Fibroblast of pulmonary artery (primary cell): ENCODE data around the gene PHACTR1.

ENCODE experiments used
- DNase-seq: peaks from one replicate; pipeline ENCODE4 v3.0.0-alpha.2; 2010; ENCODE audit warnings: low read depth
- H3K4me3 ChIP-seq: replicated peaks from 2 replicates; pipeline ENCODE4 v1.5.1; 2011; ENCODE audit warnings: low read depth, mild to moderate bottlenecking, control low read depth, low read length, moderate library complexity
- CTCF ChIP-seq: IDR thresholded peaks from 2 replicates; pipeline ENCODE4 v1.5.1; 2011; ENCODE audit warnings: mild to moderate bottlenecking, control low read depth, low read length, inconsistent platforms; ENCODE audit errors: missing control alignments

PHACTR1 gene

GRCh38 chr6:13300643-13301590 lies 584.4 kb downstream of the PHACTR1 start:
- H3K4me3 ChIP-seq, result no peak overlapping the region
- no peak for DNase-seq
- TF ChIP-seq CTCF, result no peak

GRCh38 chr6:13302291-13302690 lies 585.7 kb downstream of the PHACTR1 start:
- no peak for DNase-seq
- H3K4me3 ChIP-seq, result no peak overlapping the region
- no peak for TF ChIP-seq CTCF

- H3K4me3 ChIP-seq, result peak overlapping the region; percentile 18
- peak; percentile 100 for DNase-seq
- TF ChIP-seq CTCF, result no peak
Measured at GRCh38 chr6:13302751-13303667, 586.4 kb downstream of the PHACTR1 start.

DNA sequence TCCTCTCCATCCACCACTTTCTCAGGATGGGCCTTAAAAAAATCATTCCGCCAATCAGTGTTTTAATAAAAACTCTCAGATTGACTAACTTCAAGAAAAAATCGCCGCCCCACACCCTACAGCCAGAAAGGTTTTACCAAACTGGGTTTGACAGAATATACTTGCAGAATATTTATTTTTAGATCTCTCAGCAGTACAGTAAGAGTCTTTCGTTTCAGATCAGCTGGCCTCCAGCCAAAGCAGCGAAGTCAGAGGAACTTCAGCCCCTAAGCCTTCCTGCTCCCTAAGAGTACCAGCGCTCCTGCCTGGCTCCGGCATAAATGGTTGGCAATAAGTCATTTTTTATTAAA lies 587.1 kb downstream of the PHACTR1 start:
- peak; percentile 86 for DNase-seq
- no peak for TF ChIP-seq CTCF
- H3K4me3 ChIP-seq, result peak overlapping the region; percentile 18

DNA sequence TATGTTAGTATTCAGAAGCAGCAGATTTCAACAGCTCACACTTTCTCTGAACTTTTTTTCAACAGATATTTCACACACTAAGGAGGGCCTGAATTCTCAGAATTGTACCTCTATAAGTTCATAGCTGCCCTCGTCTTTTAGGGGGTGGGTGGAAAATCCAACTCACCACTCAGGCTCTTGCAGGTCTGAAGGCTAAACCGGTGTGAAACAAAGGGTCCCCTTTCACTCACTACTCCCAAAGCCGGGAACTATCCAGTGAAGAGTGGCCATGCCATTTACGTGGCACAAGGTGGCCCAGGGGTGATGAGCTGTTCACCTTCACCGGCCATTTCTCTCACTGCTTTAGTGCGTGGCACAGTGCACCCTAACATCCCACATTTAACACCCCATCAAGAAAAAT lies 587.5 kb downstream of the PHACTR1 start:
- H3K4me3 ChIP-seq, result no peak overlapping the region
- DNase-seq, result peak; percentile 28

DNA sequence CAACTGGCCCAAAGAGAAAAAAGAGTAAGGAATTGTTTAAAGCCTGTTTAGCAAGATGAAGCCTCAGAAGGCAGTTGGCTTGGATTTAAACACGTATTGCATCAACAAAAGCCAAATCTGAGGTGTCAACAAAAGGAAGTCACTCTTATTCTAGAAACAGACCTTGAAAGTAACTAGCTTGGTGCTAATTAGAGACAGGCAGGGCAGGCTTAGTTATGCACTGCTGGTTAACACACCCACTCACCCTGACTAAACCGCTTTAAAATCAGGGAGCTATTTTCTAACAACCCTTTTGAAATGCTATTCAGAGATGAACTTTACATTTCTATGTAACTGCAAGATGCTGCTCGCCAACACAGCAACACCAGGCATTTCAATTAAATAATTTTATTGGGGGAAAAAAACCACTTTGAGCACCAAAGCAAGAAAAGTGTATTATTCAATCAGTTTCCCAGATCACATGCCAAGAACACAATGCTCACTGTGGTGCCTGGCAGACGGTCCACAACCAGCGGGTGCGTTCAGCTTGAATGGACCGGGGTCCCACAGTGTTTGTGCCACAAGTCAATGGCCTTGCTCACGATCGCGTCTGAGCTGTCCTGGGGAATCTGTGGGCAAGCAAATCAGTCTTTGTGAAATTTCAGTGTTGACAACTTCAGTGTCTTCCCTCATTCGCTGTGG lies 588.2 kb downstream of the PHACTR1 start:
- TF ChIP-seq CTCF, result no peak
- no peak overlapping the region for H3K4me3 ChIP-seq
- DNase-seq, result peak; percentile 15

More for the DNA sequence above, 587.5 kb downstream of the PHACTR1 start:
- TF ChIP-seq CTCF, result no peak
